ENCODE data around the gene CNPY1.
"Not testable (repeated sequence)": the region's sequence is repeated elsewhere in the genome, so short reads cannot be mapped to it uniquely, and the experiment has no call there.

CNPY1 gene
- long read RNA-seq, result 0 reads

DNA sequence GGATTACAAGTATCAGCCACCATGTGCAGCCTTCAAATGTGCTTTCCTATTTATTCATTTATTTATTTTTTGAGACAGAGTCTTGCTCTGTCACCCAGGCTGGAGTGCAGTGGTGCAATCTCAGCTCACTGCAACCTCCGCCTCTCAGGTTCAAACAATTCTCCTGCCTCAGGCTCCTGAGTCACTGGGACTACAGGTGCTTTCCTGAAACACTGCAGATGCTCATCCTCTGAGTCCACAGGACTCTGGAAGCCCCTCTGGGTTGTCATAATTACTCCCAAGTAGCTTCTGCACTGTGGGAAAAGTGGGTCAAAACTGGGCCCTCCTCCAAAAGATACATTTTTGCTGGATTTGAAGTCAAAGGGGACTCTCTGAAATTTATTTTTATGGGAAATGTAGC, at the start of gene CNPY1:
TSS of gene CNPY1 (minus strand) at position 111 of the 400 bp plus-strand sequence. CDS start 630 bp downstream, outside the sequence.
- DNase-seq (ENCODE audit: low read depth in 1 of 2, low spot score in 1 of 2); H3K27ac ChIP-seq (replicated peaks); H3K4me3 ChIP-seq (replicated peaks; ENCODE audit: insufficient read depth, low read length); H3K27me3 ChIP-seq (ENCODE audit: insufficient read depth, poor library complexity, severe bottlenecking): not testable (repeated sequence)

DNA sequence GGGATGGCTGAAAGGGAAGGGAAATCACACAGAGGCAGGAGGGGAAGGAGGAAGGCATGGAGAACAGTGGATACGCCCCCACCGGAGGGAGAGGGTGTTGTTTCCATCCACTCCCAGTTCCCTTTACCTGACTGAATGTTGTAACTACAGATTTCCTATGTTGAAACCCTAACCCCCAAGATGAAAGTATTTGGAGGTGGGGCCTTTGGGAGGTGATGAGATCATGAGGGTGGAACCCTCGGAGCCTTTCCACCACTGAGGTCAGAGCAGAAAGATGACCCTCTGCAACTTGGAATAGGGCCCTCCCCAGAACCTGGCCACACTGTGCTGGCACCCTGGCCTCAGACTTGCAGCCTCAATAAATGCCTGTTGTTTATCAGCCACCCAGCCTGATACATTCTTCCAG, 48.6 kb upstream of the CNPY1 start:
- H3K27ac ChIP-seq (replicated peaks), result peak overlapping the region; percentile 98
- H3K4me3 ChIP-seq (replicated peaks; ENCODE audit: insufficient read depth, low read length), result no peak overlapping the region
- peak; percentile 69 to 96 for DNase-seq (ENCODE audit: low read depth in 1 of 2, low spot score in 1 of 2)
- TF ChIP-seq, protein P1, sequence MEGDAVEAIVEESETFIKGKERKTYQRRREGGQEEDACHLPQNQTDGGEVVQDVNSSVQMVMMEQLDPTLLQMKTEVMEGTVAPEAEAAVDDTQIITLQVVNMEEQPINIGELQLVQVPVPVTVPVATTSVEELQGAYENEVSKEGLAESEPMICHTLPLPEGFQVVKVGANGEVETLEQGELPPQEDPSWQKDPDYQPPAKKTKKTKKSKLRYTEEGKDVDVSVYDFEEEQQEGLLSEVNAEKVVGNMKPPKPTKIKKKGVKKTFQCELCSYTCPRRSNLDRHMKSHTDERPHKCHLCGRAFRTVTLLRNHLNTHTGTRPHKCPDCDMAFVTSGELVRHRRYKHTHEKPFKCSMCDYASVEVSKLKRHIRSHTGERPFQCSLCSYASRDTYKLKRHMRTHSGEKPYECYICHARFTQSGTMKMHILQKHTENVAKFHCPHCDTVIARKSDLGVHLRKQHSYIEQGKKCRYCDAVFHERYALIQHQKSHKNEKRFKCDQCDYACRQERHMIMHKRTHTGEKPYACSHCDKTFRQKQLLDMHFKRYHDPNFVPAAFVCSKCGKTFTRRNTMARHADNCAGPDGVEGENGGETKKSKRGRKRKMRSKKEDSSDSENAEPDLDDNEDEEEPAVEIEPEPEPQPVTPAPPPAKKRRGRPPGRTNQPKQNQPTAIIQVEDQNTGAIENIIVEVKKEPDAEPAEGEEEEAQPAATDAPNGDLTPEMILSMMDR (IDR thresholded peaks at IDR 0.05; ENCODE audit: insufficient read depth, low read length), result no peak
- TF ChIP-seq SPI1 (IDR thresholded peaks at IDR 0.05; ENCODE audit: borderline replicate concordance, low read depth), result peak; percentile 50; the same call in 1 of the 2 replicates
- no peak for TF ChIP-seq GABPA (IDR thresholded peaks at IDR 0.05; ENCODE audit: low read depth)
- TF ChIP-seq, protein P2, sequence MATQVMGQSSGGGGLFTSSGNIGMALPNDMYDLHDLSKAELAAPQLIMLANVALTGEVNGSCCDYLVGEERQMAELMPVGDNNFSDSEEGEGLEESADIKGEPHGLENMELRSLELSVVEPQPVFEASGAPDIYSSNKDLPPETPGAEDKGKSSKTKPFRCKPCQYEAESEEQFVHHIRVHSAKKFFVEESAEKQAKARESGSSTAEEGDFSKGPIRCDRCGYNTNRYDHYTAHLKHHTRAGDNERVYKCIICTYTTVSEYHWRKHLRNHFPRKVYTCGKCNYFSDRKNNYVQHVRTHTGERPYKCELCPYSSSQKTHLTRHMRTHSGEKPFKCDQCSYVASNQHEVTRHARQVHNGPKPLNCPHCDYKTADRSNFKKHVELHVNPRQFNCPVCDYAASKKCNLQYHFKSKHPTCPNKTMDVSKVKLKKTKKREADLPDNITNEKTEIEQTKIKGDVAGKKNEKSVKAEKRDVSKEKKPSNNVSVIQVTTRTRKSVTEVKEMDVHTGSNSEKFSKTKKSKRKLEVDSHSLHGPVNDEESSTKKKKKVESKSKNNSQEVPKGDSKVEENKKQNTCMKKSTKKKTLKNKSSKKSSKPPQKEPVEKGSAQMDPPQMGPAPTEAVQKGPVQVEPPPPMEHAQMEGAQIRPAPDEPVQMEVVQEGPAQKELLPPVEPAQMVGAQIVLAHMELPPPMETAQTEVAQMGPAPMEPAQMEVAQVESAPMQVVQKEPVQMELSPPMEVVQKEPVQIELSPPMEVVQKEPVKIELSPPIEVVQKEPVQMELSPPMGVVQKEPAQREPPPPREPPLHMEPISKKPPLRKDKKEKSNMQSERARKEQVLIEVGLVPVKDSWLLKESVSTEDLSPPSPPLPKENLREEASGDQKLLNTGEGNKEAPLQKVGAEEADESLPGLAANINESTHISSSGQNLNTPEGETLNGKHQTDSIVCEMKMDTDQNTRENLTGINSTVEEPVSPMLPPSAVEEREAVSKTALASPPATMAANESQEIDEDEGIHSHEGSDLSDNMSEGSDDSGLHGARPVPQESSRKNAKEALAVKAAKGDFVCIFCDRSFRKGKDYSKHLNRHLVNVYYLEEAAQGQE (IDR thresholded peaks at IDR 0.05; ENCODE audit: insufficient replicate concordance, low read depth), result no peak
- TF ChIP-seq POLR2AphosphoS5 (IDR thresholded peaks at IDR 0.05; ENCODE audit: low read depth), result no peak
- H3K27me3 ChIP-seq (ENCODE audit: insufficient read depth, poor library complexity, severe bottlenecking), result no peaks in the 10 kb centered on the region

DNA sequence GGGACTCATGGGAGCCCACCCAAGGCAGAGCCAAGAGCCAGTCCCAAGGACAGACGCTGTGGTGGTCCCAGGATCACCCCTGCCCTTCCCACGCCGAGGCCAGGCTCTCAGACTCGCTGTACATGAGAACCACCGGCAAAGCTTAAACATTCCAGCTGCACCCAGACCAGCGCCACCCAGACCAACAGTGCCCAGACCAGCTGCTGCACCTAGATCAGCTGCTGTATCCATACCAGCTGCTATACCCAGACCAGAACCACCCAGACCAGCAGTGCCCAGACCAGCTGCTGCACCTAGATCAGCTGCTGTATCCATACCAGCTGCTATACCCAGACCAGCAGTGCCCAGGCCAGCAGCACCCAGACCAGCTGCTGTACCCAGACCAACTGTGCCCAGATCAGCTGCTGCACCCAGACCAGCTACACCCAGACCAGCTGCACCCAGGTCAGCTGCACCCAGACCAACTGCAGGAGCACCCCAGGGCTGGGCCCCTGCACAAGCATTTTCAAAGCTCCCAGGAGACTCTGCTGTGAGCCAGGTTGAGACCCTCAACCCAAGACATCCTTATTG, 47.9 kb upstream of the CNPY1 start:
- peak overlapping the region; percentile 98 for H3K27ac ChIP-seq (replicated peaks)
- peak in 1 of 2 experiments; percentile 29 for DNase-seq (ENCODE audit: low read depth in 1 of 2, low spot score in 1 of 2)
- no peak overlapping the region for H3K4me3 ChIP-seq (replicated peaks; ENCODE audit: insufficient read depth, low read length)
- TF ChIP-seq, protein P2 (IDR thresholded peaks at IDR 0.05; ENCODE audit: insufficient replicate concordance, low read depth), result no peak
- H3K27me3 ChIP-seq (ENCODE audit: insufficient read depth, poor library complexity, severe bottlenecking), result no peaks in the 10 kb centered on the region

DNA sequence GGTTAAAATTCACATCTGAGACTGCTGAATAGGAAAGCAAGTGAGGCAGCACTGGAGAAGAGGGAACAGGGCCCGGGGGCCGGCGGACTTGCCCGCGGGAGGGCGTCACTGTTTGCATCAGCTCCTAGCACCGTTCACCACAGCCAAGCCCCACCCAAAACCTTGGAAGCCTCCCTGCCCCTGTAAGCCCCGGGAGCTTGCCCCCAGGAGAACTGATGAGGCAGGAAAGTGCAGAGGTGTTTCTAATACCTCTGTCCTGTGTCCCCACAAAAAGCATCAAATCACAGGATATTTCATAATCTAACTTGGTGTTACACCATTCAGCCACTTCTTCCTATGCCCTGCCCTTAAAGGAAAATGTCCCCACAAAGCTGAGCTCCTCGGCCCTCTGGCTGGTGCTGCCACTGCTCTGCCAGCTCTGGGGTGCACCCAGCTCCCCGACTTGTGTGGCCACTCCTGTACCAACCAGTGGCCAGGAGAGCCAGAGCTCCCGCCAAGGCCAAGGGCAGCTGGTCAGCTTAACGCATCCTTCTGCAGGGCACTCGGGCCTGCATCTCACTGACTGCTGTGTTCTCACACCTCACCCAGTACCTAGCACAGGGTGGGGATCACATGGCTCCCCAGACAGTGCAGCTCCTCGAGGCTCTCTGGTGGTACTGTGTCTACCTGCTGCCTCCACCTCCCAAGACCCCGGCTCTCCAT, 47.3 kb upstream of the CNPY1 start:
- H3K27ac ChIP-seq (replicated peaks), result peak overlapping the region; percentile 98
- DNase-seq (ENCODE audit: low read depth in 1 of 2, low spot score in 1 of 2), result peak; percentile 82 to 89

More for the DNA sequence above, 47.3 kb upstream of the CNPY1 start:
- Histone ChIP-seq H3K27me3 (ENCODE audit: insufficient read depth, poor library complexity, severe bottlenecking) (no peaks in the 10 kb centered on the region), H3K4me3 (replicated peaks; ENCODE audit: insufficient read depth, low read length) (no peak overlapping the region)
- TF ChIP-seq GABPA (IDR thresholded peaks at IDR 0.05; ENCODE audit: low read depth), result peak; percentile 53; the same call in 1 of the 2 replicates
- TF ChIP-seq, protein P2 (IDR thresholded peaks at IDR 0.05; ENCODE audit: insufficient replicate concordance, low read depth), result no peak
- TF ChIP-seq POLR2AphosphoS5 (IDR thresholded peaks at IDR 0.05; ENCODE audit: low read depth), result peak; percentile 29; the same call in 1 of the 2 replicates
- TF ChIP-seq, protein P1 (IDR thresholded peaks at IDR 0.05; ENCODE audit: insufficient read depth, low read length), result no peak
- no peak; the same call in 1 of the 2 replicates for TF ChIP-seq SPI1 (IDR thresholded peaks at IDR 0.05; ENCODE audit: borderline replicate concordance, low read depth)
